Uterus (tissue), 2 donors: Measurements from ENCODE around the gene MYH10.

Source experiments
- CTCF ChIP-seq, 4 experiments: fragments of 200-600 bp in 2 of 4; fragments of 450-650 bp in 2 of 4; sonication (generic) in 2 of 4; IDR thresholded peaks; one replicate each; pipeline ENCODE4 v1.5.1; 2016 to 2019; ENCODE audit warnings: antibody characterized with exemption in 4 of 4, mild to moderate bottlenecking in 2 of 4, moderate library complexity in 1 of 4
- POLR2A ChIP-seq, 2 donors: fragments of 450-650 bp; IDR thresholded peaks; one replicate each; pipeline ENCODE4 v1.6.1; 2016; ENCODE audit warnings: antibody characterized with exemption in 2 of 2, mild to moderate bottlenecking in 1 of 2, moderate library complexity in 1 of 2

DNA sequence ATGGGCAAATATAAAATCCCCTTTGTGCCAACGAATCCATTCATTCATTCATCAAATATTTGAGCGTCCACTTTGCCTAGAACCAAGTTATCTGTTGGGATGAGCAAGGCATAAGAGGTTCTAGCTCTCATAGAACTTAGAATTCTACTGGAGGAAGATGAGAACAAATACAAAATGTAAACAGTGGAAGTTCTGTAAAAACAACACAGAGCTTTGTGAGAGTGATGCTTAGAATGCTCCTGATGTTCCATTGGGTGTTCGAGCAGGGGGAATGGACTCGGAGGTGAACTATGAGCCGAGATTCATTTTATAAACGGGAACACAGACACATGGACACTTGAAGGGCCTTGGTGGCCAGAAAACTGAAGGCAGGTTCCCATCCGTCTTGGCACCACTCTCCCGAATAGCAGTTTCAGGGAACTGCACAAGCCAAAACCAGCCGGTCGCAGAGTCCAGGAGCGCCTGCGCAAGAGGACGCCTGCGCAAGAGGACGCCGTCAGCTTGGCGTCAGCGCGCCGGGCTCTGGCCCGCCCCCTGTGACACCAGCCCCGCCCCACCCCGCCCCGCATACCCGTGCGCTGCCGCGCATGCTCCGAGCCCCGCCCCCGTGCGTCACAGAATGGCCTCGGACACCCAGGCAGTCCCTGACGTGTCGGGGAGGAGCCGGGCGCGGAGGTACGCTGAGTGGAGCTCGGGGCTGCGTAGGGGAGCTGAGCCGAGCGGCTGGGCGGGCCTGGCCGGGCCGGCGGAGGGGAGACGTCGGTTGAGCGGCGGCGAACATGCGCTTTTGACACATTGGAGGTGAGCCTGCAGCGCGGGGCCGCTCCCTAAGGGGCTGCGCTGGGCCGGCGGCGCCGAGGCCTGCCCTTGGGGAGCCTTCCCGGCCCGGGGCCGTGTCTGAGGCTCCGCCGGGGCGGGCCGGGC, 195.0 kb downstream of the MYH10 start, which contains the start of gene NDEL1:
- peak in 1 of 4 experiments; percentile 29 for TF ChIP-seq CTCF (IDR thresholded peaks at IDR 0.05)
- peak; percentile 99 to 100 for TF ChIP-seq POLR2A (IDR thresholded peaks at IDR 0.05)
